Breast epithelium (tissue), 4 donors: Measurements from ENCODE around the gene RIMOC1. TPM values are rescaled to one million over a fixed set of nuclear protein-coding genes. Genes with fewer than 3 reads are reported as not detected.

ENCODE experiments used
- DNase-seq, 2 donors: peaks; one replicate each; pipeline ENCODE4 v3.0.0-alpha.2; 2019; ENCODE audit warnings: low spot score in 2 of 2
- H3K27ac ChIP-seq, 2 donors: fragments of 200-600 bp; sonication (generic) in 1 of 2; one replicate each; pipeline ENCODE4 v1.5.1; 2016 to 2019; ENCODE audit warnings: mild to moderate bottlenecking in 1 of 2
- H3K27me3 ChIP-seq, 2 donors: fragments of 200-600 bp; sonication (generic) in 1 of 2; one replicate each; pipeline versions ENCODE4 v1.5.1 to v1.6.0; 2017 to 2019; ENCODE audit warnings: control low read depth in 1 of 2, mild to moderate bottlenecking in 1 of 2
- H3K36me3 ChIP-seq: fragments of 200-600 bp; one replicate; pipeline ENCODE4 v1.5.1; 2019
- H3K4me1 ChIP-seq, 2 donors: fragments of 200-600 bp; sonication (generic); one replicate each; pipeline ENCODE4 v1.5.1; 2016 to 2019; ENCODE audit warnings: control low read depth in 1 of 2
- H3K4me3 ChIP-seq, 3 donors: fragments of 200-600 bp; sonication (generic); 1 replicate in 2 of 3; 2 replicates in 1 of 3; pipeline ENCODE4 v1.5.1; 2016 to 2019; ENCODE audit warnings: mild to moderate bottlenecking in 3 of 3, moderate library complexity in 2 of 3
- H3K9me3 ChIP-seq, 2 donors: fragments of 200-600 bp; sonication (generic) in 1 of 2; one replicate each; pipeline ENCODE4 v1.5.1; 2016 to 2019; ENCODE audit warnings: control low read depth in 1 of 2
- CTCF ChIP-seq, 3 donors: fragments of 450-650 bp; IDR thresholded peaks; one replicate each; pipeline ENCODE4 v1.5.1; 2016 to 2017; ENCODE audit warnings: antibody characterized with exemption in 3 of 3, mild to moderate bottlenecking in 3 of 3, moderate library complexity in 3 of 3
- POLR2A ChIP-seq: fragments of 450-650 bp; IDR thresholded peaks from one replicate; pipeline ENCODE4 v1.6.1; 2016; ENCODE audit warnings: antibody characterized with exemption, mild to moderate bottlenecking, moderate library complexity
- POLR2AphosphoS5 ChIP-seq, 3 donors: sonication (generic); formaldehyde crosslinking; IDR thresholded peaks; one replicate each; pipeline ENCODE4 v1.6.1; 2017; ENCODE audit warnings: antibody characterized with exemption in 3 of 3
- intact Hi-C: fragments of 100-400 bp; cut with DNase I; formaldehyde crosslinking; loops from one replicate; pipeline ENCODE4 v1.15.1; 2023; ENCODE audit warnings: low total_unique reads
- total RNA-seq, 3 donors: library from RNA; depleted of rRNA; stranded (reverse); fragments of >200 nt; gene quantifications; one replicate each; pipeline ENCODE4 v1.1.0, GENCODE V29; 2016

The RIMOC1 gene
- total RNA-seq, 3 donors from 2014 or later, result 16.4 to 23.0 (median 21.7) TPM

GRCh38 chr5:41885286-41885685 lies 18.9 kb upstream of the RIMOC1 start:
- H3K36me3 ChIP-seq, result no peaks in the 10 kb centered on the region
- H3K4me3 ChIP-seq, result no peak overlapping the region
- intact Hi-C loops, result no loop called here
- DNase-seq, result no peak
- H3K9me3 ChIP-seq, result no peaks in the 10 kb centered on the region
- H3K4me1 ChIP-seq, result no peaks in the 10 kb centered on the region
- H3K27me3 ChIP-seq, result no peaks in the 10 kb centered on the region
- TF ChIP-seq CTCF (IDR thresholded peaks at IDR 0.05) (no peak), POLR2A (no peak)
- H3K27ac ChIP-seq, result no peak overlapping the region

GRCh38 chr5:41891066-41891707 lies 13.0 kb upstream of the RIMOC1 start:
- Histone ChIP-seq H3K36me3 (no peaks in the 10 kb centered on the region), H3K27me3 (peaks cover 0 to 6% of the 10 kb centered on the region in 2 donors), H3K4me3 (no peak overlapping the region), H3K4me1 (no peaks in the 10 kb centered on the region), H3K27ac (no peak overlapping the region), H3K9me3 (no peaks in the 10 kb centered on the region)
- TF ChIP-seq CTCF (IDR thresholded peaks at IDR 0.05), result no peak
- TF ChIP-seq POLR2AphosphoS5 (IDR thresholded peaks at IDR 0.05), result no peak
- TF ChIP-seq POLR2A, result no peak
- DNase-seq, result no peak
- intact Hi-C loops, result no loop called here

- no peak overlapping the region for H3K4me3 ChIP-seq
- no peak for TF ChIP-seq POLR2AphosphoS5 (IDR thresholded peaks at IDR 0.05)
- TF ChIP-seq CTCF (IDR thresholded peaks at IDR 0.05), result no peak
- no peak for TF ChIP-seq POLR2A
- no peaks in the 10 kb centered on the region for H3K9me3 ChIP-seq
- no peaks in the 10 kb centered on the region for H3K36me3 ChIP-seq
- DNase-seq, result no peak
- H3K27ac ChIP-seq, result no peak overlapping the region
- intact Hi-C loops, result no loop called here
- peaks cover 0 to 6% of the 10 kb centered on the region in 2 donors for H3K27me3 ChIP-seq
- H3K4me1 ChIP-seq, result no peaks in the 10 kb centered on the region
Observed at GRCh38 chr5:41892031-41892430, 12.1 kb upstream of the RIMOC1 start.

GRCh38 chr5:41893074-41893851 lies 10.9 kb upstream of the RIMOC1 start:
- H3K9me3 ChIP-seq, result no peaks in the 10 kb centered on the region
- no peak for DNase-seq
- no peaks in the 10 kb centered on the region for H3K4me1 ChIP-seq
- no peak overlapping the region for H3K4me3 ChIP-seq
- H3K27me3 ChIP-seq, result peaks cover 0 to 6% of the 10 kb centered on the region in 2 donors
- TF ChIP-seq POLR2A (no peak), POLR2AphosphoS5 (IDR thresholded peaks at IDR 0.05) (no peak), CTCF (IDR thresholded peaks at IDR 0.05) (no peak)
- intact Hi-C loops, result no loop called here
- no peaks in the 10 kb centered on the region for H3K36me3 ChIP-seq
- H3K27ac ChIP-seq, result no peak overlapping the region

- DNase-seq, result no peak
- H3K4me1 ChIP-seq, result no peaks in the 10 kb centered on the region
- intact Hi-C loops, result loop anchor here (5.0 kb wide), 1 partner anchor 1206 kb away; no protein-coding TSS in a partner anchor
- H3K36me3 ChIP-seq, result no peaks in the 10 kb centered on the region
- no peak overlapping the region for H3K27ac ChIP-seq
- H3K4me3 ChIP-seq, result no peak overlapping the region
- no peaks in the 10 kb centered on the region for H3K9me3 ChIP-seq
- TF ChIP-seq CTCF (IDR thresholded peaks at IDR 0.05), result no peak
- no peak for TF ChIP-seq POLR2A
- TF ChIP-seq POLR2AphosphoS5 (IDR thresholded peaks at IDR 0.05), result no peak
- H3K27me3 ChIP-seq, result peaks cover 0 to 11% of the 10 kb centered on the region in 2 donors
Observed at GRCh38 chr5:41896230-41896629, 7.9 kb upstream of the RIMOC1 start.
